GM10248 (cell line): ENCODE results near the gene TRIM9.

ENCODE experiments used
- CTCF ChIA-PET: fragments of 300-600 bp; sonication (Branson Sonifier 250); formaldehyde crosslinking; extraction: SDS; loops from one replicate; lab custom pipeline; 2021; ENCODE audit warnings: antibody characterized with exemption; lab: Yijun Ruan, JAX
- POLR2A ChIA-PET: fragments of 350-650 bp; sonication (Branson Sonifier 250); formaldehyde crosslinking; extraction: SDS; loops from one replicate; lab custom pipeline; 2020; ENCODE audit warnings: antibody characterized with exemption; lab: Yijun Ruan, JAX
- DNase-seq: peaks from one replicate; pipeline ENCODE4 v3.0.0; 2012; ENCODE audit errors: extremely low spot score
- CTCF ChIP-seq: IDR thresholded peaks from 2 replicates; pipeline ENCODE4 v1.5.1; 2012; ENCODE audit warnings: mild to moderate bottlenecking, low read depth; ENCODE audit errors: extremely low read depth, missing control alignments, control extremely low read depth

The TRIM9 gene

GRCh38 chr14:51014086-51014485 lies 80.8 kb downstream of the TRIM9 start:
- POLR2A ChIA-PET = no interaction called here
- TF ChIP-seq CTCF = no peak
- DNase-seq = no peak
- CTCF ChIA-PET = no interaction called here

GRCh38 chr14:51012055-51012454 lies 82.8 kb downstream of the TRIM9 start:
- DNase-seq = no peak
- TF ChIP-seq CTCF = no peak
- ChIA-PET CTCF (no interaction called here), POLR2A (no interaction called here)

GRCh38 chr14:51008446-51008845 lies 86.5 kb downstream of the TRIM9 start:
- POLR2A ChIA-PET = no interaction called here
- DNase-seq = no peak
- CTCF ChIA-PET = no interaction called here
- TF ChIP-seq CTCF = no peak

GRCh38 chr14:51006781-51007211 lies 88.1 kb downstream of the TRIM9 start:
- TF ChIP-seq CTCF = no peak
- ChIA-PET POLR2A (no interaction called here), CTCF (no interaction called here)
- DNase-seq = no peak

- CTCF ChIA-PET = interaction anchor here (1.7 kb wide), 1 partner anchor 17 kb away, joined by 3 read pairs; no protein-coding TSS in a partner anchor
- POLR2A ChIA-PET = no interaction called here
- DNase-seq = no peak
- no peak for TF ChIP-seq CTCF
Measured at GRCh38 chr14:51006324-51006723, 88.6 kb downstream of the TRIM9 start.

GRCh38 chr14:51004801-51005526 lies 89.9 kb downstream of the TRIM9 start:
- CTCF ChIA-PET = interaction anchor here (1.0 to 1.7 kb wide), 3 partner anchors 16 to 60 kb away, joined by 3 read pairs; no protein-coding TSS in a partner anchor
- TF ChIP-seq CTCF = no peak
- no peak for DNase-seq
- POLR2A ChIA-PET = no interaction called here
